D721Med (cell line): ENCODE data around the gene TTC22.

Experiments
- DNase-seq: peaks from one replicate; pipeline ENCODE4 v3.0.0; 2011; ENCODE audit warnings: low spot score; ENCODE audit not compliant: insufficient read length
- FAIRE-seq: peaks from 2 replicates; lab custom pipeline; 2011; peaks lifted over from hg19 to GRCh38; lab: Jason Lieb, UNC
- TF ChIP-seq, protein P1 (sequence below): IDR thresholded peaks from 2 replicates; pipeline ENCODE4 v1.5.1; 2012; ENCODE audit warnings: mild to moderate bottlenecking, control low read depth; ENCODE audit not compliant: insufficient read depth; ENCODE audit errors: missing control alignments

TTC22 gene

DNA sequence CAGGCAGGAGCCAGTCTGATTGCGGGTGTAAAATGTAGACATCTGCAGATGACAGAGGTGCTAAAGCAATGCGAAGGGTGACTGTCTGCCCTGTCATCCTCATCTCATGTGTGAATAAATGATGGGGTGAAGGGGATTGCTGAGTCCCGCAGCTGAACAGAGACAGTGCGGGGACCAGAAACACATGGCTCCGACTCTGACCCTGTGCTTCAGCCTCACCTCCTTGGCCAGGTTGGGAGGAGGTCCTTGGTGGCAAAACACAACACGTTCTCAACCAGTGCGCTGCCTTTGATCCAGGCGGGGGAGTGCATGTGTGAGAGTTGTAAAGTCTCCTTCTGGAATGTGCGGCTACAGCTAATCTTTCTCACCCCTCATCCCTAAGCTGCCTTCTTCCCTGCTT is 32.0 kb upstream of the TTC22 start:
- TF ChIP-seq, protein P1, sequence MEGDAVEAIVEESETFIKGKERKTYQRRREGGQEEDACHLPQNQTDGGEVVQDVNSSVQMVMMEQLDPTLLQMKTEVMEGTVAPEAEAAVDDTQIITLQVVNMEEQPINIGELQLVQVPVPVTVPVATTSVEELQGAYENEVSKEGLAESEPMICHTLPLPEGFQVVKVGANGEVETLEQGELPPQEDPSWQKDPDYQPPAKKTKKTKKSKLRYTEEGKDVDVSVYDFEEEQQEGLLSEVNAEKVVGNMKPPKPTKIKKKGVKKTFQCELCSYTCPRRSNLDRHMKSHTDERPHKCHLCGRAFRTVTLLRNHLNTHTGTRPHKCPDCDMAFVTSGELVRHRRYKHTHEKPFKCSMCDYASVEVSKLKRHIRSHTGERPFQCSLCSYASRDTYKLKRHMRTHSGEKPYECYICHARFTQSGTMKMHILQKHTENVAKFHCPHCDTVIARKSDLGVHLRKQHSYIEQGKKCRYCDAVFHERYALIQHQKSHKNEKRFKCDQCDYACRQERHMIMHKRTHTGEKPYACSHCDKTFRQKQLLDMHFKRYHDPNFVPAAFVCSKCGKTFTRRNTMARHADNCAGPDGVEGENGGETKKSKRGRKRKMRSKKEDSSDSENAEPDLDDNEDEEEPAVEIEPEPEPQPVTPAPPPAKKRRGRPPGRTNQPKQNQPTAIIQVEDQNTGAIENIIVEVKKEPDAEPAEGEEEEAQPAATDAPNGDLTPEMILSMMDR: no peak
- no peak for DNase-seq
- FAIRE-seq: no peak

DNA sequence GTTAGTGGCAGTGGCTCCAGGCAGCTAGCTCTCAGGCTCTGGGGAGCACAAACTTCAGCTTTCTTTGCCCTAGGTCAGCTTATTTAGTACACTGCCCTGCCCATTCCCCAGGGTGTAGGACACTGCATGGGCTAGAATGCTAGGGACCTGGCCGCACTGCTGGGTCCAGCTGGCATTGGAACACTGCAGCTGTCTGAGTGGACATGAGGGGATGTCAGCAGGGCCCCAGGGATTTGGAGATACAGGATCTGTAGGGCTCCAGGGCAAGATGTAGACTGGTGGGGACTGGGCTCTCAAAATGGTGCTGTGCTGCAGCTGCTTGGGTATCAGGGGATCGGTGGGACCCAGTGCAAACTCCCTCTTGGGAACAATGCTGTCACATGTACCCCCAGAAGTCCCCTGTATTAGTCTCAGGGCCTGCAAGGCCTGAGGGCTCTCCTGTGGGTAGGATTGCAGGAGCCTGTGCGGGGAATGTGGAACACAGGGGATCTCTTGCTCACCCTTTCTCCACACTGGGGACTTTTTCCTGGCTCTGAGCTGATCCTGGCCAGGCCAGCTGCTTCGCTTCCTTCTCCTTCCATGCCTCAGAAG is 25.2 kb upstream of the TTC22 start:
- DNase-seq (no peak), FAIRE-seq (no peak)

DNA sequence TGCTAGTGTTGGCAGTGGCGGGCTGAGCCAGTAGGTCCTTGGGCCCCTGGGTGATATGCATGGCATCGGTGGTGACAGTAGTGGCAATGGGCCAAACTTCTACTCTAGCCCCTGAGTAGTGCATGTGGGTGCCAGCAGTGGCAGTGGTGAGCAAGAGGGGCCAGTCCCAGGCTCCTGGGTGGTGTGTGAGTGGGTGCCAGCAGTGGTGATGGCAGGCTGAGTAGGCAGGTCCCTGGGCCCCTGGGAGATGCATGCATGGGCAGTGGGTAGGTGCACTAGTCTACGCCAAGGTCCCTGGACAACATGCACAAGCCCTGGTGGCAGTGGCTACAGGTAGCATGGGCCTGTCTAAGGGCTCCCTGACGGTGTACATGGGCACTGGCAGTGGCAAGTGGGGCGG is 24.6 kb upstream of the TTC22 start:
- no peak for DNase-seq
- TF ChIP-seq, protein P1: no peak
- no peak for FAIRE-seq

More for the DNA sequence above, 25.2 kb upstream of the TTC22 start:
- TF ChIP-seq, protein P1: no peak

DNA sequence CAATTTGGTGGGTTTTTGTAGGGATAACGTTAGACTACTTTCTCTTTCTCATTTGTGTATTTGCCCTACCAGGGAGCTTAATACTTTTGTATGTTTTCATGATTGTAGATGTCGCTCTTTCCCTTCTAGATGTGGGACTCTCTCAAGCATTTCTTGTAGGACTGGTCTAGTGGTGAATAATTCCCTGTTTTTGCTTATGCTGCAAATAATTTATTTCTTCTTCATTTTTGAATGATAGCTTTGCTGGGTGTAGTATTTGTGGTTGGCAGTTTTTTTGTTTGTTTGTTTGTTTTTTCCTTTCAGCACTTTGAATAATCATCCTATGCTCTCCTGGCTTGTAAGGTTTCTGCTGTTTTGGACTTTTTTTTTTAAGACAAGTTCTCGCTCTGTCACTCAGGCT is 22.5 kb upstream of the TTC22 start:
- no peak for FAIRE-seq
- DNase-seq: no peak
- TF ChIP-seq, protein P1: no peak

DNA sequence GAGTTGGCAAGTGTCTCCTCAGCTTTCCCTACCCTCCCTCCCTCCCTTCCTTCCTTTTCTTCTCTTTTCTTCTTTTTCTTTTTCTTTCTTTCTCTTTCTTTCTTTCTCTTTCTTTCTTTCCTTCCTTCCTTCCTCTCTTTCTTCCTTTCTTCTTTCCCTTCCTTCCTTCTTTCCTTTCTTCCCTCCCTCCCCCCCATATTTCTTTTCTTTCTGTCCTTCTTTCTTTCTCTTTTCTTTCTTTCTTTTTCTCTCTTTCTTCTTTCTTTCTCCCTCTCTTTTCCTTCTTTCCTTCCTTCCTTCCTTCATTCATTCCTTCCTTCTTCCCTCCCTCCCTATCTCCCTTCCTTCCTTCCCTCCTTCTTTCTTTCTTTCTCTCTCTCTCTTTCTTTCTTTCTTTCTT is 18.6 kb upstream of the TTC22 start:
- TF ChIP-seq, protein P1: no peak
- DNase-seq (no peak), FAIRE-seq (no peak)

DNA sequence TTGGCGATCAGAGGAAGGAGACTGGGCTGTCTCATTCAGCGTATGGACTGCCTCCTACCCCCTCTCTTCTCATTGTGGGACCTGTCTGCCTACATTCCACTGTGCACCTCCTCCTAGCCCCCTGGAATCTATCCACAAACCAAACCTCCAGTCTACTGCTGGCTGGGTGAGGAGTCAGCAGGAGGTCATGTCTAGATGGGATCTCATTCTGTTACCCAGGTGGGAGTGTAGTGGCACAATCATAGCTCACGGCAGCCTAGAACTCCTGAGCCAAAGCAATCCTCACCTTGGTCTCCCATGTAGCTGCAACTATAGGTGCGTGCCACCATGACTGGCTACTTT is 18.0 kb upstream of the TTC22 start:
- DNase-seq (no peak), FAIRE-seq (no peak)
- TF ChIP-seq, protein P1: no peak

DNA sequence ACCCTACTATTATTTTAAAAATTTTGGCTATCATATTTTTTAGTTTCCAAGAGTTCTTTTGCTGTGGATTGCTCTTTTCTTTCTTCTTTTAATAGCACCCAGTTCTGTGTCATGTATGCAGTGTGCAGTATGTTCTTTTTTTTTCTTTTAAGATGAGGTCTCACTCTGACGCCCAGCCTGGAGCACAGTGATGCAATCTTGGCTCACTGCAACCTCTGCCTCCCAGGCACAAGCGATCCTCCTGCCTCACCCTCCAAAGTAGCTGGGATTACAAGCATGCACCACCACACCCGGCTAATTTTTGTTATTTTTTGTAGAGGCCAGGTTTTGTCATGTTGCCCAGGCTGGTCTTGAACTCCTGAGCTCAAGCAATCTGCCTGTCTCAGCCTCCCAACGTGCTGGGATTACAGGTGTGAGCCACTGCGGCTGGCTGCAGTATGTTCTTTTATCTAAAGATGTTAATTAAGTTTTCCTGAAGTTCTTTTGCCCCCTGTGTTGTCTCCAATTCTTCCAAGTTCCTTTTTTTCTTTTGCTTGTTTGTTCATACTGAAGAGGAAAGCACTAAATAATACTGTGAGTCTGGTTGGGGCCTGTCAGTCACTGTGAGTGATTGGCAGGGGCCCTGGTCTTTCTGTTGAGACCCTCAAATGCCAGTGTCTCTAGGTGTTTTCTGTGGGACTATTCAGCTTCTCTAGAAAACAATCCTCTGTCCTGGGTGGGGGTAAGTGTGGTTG is 17.5 kb upstream of the TTC22 start:
- no peak for DNase-seq
- no peak for FAIRE-seq
- TF ChIP-seq, protein P1: no peak
